Measurements from ENCODE around the gene SPECC1. TPM values are rescaled to one million over a fixed set of nuclear protein-coding genes. Genes with fewer than 3 reads are reported as not detected.

SPECC1 gene
- total and polyA plus RNA-seq, 2 of the 4 experiments (the other 2 are of a cell fraction), result 16.9 to 26.2 TPM

DNA sequence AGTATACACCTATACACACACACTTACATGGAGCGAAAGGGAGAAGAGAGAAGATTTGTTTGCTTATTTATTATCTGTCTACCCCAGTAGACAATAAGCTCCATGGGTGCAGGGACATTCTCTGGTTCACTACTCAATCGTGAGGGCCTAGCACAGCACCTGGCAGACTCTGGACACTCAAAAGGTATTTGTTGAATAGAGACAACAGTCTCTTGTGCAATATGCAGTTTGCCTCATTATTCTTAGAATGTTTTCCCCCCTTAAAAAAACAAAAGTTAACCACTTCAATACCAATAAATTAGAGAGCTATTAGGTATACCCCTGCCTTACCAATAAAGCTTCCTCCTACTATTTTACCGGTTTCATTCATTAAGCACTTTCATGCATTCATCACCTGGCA is 33.6 kb upstream of the SPECC1 start:
- ChIA-PET POLR2A (ENCODE audit: unreplicated experiment) (no interaction called here), CTCF (no interaction called here)
- Histone ChIP-seq H3K4ac (ENCODE audit: low read depth, low read length) (no peak overlapping the region), H3K79me1 (ENCODE audit: low read depth in 1 of 2, low read length in 2 of 2) (peaks cover 12 to 57% of the 10 kb centered on the region in 2 experiments), H4K8ac (ENCODE audit: low read depth in 2 of 2, low read length in 2 of 2) (no peak overlapping the region), H2BK15ac (ENCODE audit: low read depth, low read length) (no peak overlapping the region), H2BK20ac (ENCODE audit: low read depth, low read length) (no peak overlapping the region), H3K14ac (replicated peaks; ENCODE audit: low read depth, low read length) (no peak overlapping the region), H2BK120ac (ENCODE audit: low read depth, low read length) (no peak overlapping the region), H3K27ac (ENCODE audit: insufficient read depth, low read length) (no peak overlapping the region), H3K36me3 (ENCODE audit: control insufficient read depth, insufficient read depth, low read length) (peaks cover 8% of the 10 kb centered on the region), H3K23ac (ENCODE audit: low read depth, low read length) (no peak overlapping the region), H3K56ac (ENCODE audit: extremely low read depth, insufficient read depth, low read length) (no peak overlapping the region), H3K4me2 (ENCODE audit: low read depth, low read length) (0 out of 2 replicates have a peak overlapping the region, but pooled peaks have one; percentile 37), H3K9me1 (ENCODE audit: insufficient read depth, low read length) (peaks cover 9% of the 10 kb centered on the region), H2BK5ac (ENCODE audit: low read depth, low read length, poor library complexity, severe bottlenecking) (no peak overlapping the region), H3K9me3 (ENCODE audit: control insufficient read depth, insufficient read depth, low read length) (no peaks in the 10 kb centered on the region), H4K20me1 (ENCODE audit: insufficient read depth, low read length) (peaks cover 15% of the 10 kb centered on the region), H3K18ac (ENCODE audit: low read depth, low read length) (no peak overlapping the region), H3K4me3 (ENCODE audit: insufficient read depth, low read depth, low read length) (no peak overlapping the region), H2AK9ac (replicated peaks; ENCODE audit: low read depth, low read length, poor library complexity) (no peak overlapping the region), H4K5ac (ENCODE audit: low read depth, low read length) (no peak overlapping the region), H3K9ac (ENCODE audit: low read depth, low read length) (no peak overlapping the region), H2AK5ac (ENCODE audit: low read depth, low read length) (no peak overlapping the region), H4K91ac (ENCODE audit: insufficient read depth, low read depth, low read length) (no peak overlapping the region), H3K27me3 (ENCODE audit: control insufficient read depth, insufficient read depth, low read length) (no peaks in the 10 kb centered on the region), H3K4me1 (ENCODE audit: control insufficient read depth, insufficient read depth, low read length) (peaks cover 4% of the 10 kb centered on the region), H2AFZ (replicated peaks; ENCODE audit: low read length, poor library complexity) (no peak overlapping the region)
- WGBS, 2 experiments (ENCODE audit: extremely low coverage in 2 of 2, insufficient read length in 1 of 2), result no CpG with 5 or more reads among the region's 3 CpGs
- ATAC-seq (ENCODE audit: low read depth), result no peak
- in situ Hi-C loops (cut with MboI; ENCODE audit: low sequenced_read_pairs) (no loop called here), intact Hi-C loops (cut with micrococcal nuclease) (no loop called here), dilution Hi-C loops (cut with HindIII; ENCODE audit: low sequenced_read_pairs, unreplicated experiment) (no loop called here)
- TF ChIP-seq CEBPB (IDR thresholded peaks at IDR 0.05; ENCODE audit: low read depth, low read length) (0 out of 2 replicates have a peak, but pooled peaks have one; percentile 5), BHLHE40 (IDR thresholded peaks at IDR 0.05; ENCODE audit: low read depth, low read length) (no peak), RFX5 (IDR thresholded peaks at IDR 0.05; ENCODE audit: low read depth, low read length) (no peak), SMC3 (IDR thresholded peaks at IDR 0.05; ENCODE audit: low read depth, low read length) (no peak)
- DNase-seq, result no peak
- no TSS peak for BruUV-seq (replicated peaks)

Data from IMR-90 (cell line).